GM19240 (cell line): ENCODE data around the gene CTF1.
"Not testable (repeated sequence)": the region's sequence is repeated elsewhere in the genome, so short reads cannot be mapped to it uniquely, and the experiment has no call there.

Experiments used
- DNase-seq: peaks from one replicate; pipeline ENCODE4 v3.0.0; 2011; ENCODE audit warnings: low spot score; ENCODE audit not compliant: insufficient read length

CTF1 gene, protein sequence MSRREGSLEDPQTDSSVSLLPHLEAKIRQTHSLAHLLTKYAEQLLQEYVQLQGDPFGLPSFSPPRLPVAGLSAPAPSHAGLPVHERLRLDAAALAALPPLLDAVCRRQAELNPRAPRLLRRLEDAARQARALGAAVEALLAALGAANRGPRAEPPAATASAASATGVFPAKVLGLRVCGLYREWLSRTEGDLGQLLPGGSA

DNA sequence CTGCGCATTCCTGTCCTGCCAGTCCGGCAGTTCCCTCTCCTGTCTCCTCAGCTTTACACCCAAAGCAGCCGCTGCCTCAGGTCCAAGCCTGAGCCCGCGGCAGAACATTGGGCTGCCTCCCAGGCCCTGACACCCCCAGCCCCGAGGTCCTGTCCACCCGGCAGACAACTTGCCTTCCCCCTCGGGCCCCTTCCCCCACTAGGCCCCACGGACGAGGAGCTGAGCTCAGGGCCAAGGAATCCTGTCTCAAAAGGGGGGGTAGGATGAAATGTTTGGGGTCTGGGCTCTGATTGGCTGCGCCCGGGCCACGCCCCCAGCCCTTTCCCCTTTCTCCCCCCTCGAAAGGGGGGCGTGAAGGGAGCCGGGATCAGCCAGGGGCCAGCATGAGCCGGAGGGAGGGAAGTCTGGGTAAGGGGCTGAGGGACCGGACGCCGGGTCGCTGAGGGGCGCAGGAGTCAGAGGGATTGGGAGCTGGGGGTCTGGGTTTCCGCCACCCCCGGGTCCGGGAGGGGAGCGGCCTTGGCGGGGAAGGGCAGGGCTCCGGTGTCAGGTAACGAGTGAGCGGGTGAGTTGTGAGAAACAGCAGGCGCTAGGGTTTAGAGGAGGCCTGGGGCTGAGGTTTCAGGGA is at the start of gene CTF1:
Gene CTF1, plus strand, starts transcription at position 354 of the 628 bp plus-strand sequence. Its CDS starts 30 bp downstream, at position 384.
- DNase-seq = no peak

DNA sequence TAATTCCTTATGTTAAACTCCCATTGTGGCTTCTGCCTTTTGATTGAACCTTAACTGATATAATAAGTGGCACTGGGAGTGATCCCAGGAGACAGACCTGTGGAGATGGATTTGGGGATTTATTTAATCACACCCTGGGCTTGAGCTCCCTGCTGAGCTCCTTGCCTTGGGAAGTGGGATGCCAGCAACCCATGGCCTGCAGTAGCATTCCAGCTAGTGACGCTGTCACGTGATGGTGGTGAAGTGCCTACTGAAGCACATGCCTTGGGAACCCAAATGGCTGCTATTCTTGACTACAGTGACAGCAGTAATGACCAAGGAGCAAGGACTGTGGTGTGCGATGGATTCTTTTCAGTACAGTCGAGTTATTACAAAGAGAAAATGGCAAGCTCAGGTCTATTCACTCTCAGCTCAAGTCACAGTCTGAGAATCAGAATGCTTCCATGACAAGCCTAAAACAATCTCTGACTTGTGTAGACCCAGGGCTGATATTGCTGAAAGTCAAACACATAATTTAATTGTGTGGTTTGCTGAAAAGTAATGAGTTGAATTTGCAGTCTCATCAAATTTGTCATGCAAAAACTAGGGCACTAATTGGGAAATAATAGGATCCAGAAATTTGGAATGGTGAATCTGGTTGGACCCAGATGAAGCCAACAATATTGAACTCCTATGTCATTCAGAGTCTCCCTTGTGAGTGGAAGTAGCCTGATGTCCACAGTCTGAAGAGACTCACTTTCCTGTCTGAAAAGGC is 49.6 kb upstream of the CTF1 start:
- no peak for DNase-seq

DNA sequence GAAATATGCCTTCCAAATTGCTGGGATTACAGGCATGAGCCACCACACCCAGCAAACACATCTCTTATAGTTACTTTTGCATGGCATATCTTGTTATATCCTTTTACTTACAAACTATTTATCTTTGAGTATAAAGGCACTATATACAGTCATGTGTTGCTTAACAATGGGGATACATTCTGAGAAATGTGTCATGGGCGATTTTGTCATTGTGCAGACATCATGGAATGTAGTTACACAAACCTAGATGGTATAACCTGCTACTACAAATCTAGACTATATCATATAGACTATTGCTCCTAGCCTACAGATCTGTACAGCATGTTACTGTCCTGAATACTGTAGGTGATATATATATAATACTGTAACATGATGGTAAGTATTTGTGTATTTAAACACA is 46.2 kb upstream of the CTF1 start:
- no peak for DNase-seq

DNA sequence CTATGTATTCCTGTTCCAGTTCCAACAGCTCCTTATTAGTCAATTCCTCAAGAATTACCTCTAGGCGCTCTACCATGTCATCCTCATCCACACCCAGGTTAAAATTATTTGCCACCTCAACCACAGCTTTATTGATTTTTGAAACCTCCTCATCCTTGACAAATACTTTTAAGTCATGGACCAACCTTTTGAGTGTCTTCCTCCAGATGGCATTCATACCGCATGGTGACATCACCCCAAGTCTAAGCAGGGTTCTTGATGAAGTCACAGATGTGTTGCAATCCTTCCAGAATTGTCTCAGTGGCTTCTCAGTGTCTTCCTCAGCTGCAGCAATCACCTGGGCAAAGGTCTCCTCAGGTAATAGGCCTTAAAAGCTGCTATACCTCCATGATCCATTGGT is 42.7 kb upstream of the CTF1 start:
- DNase-seq = no peak

DNA sequence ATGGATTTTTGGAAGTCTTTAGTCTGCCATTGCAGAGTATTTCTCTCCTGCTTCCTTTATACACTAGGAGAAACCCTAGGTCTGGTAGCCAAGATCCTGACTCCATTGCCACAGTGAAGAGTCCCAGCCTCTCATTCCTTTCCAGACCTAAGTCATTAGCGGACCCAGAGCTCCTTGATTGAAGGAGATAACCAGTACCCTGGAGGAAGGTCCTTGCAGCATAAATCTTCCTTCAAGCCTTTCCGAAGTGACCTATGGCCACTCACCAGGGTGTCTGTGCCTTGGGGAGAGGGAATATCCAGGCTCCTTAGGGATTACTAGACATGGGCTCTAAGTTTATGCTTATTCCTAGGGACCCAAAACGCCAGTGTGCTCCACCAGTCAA is 38.3 kb upstream of the CTF1 start:
- DNase-seq = no peak

DNA sequence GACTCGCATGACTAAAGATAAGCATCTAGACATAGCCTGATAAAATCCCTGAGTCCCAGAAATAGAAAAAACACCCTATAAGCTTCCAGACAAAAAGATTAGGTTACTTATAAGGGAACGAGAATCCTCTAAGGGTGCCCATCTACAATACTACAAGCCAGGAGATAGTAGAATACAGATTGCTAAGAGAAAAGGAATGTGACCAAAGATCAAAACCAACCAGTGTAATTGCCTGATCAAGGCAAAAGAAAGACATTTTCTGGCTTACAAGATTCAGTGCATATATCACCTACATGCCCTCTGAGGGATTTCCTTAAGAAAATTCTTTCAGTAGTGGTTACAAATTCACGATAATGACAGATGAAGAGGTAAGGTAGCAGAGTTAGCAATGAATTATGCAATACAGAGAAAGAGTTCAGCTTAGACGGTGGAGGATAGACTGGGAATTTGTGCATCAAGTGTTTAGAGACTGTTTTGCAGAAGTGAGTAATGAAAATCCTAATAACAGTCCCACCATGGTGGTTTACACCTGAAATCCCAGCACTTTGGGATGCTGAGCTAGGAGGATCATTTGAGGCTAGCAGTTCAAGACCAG is 37.5 kb upstream of the CTF1 start:
- no peak for DNase-seq

DNA sequence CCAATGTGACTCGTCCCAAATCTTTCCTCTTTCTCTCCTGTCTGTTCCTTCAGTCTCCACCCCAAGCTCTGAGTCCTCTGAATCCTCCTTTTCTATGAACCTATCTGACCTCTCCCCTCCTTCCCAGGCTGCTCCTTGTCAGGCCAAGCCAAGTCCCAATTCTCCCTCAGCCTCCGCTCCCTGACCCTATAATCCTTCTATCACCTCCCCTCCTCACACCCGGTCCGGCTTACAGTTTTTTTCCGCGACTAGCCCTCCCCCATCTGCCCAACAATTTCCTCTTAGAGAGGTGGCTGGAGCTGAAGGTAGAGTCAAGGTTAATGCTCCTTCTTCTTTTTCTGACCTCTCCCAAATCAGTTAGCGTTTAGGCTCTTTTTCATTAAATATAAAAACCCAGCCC is 35.7 kb upstream of the CTF1 start:
- not testable (repeated sequence) for DNase-seq

DNA sequence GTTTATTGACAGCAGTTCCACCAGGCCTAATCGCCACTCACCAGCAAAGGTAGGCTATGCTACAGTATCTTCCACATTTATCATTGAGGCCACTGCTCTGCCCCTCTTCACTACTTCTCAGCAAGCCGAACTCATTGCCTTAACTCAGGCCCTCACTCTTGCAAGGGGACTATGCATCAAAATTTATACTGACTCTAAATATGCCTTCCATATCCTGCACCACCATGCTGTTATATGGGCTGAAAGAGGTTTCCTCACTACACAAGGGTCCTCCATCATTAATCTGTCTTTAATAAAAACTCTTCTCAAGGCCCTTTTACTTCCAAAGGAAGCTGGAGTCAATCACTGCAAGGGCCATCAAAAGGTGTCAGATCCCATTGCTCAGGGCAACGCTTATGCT is 33.2 kb upstream of the CTF1 start:
- DNase-seq = not testable (repeated sequence)

DNA sequence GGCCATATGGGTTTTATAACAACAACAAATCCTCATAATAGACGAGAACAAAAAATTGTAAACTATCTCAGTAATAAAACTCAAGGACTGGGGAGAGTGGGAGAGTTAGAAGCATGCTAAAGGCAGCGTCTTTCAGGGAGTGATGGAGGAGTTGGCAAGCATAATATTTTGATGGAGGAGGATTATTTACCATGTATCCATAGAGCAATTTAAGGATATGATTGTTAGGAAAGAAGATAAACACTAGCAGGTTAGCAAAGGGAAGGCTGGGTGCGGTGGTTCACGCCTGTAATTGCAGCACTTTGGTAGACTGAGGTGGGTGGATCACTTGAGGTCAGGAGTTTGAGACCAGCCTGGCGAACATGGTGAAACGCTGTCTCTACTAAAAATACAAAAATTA is 30.4 kb upstream of the CTF1 start:
- no peak for DNase-seq

DNA sequence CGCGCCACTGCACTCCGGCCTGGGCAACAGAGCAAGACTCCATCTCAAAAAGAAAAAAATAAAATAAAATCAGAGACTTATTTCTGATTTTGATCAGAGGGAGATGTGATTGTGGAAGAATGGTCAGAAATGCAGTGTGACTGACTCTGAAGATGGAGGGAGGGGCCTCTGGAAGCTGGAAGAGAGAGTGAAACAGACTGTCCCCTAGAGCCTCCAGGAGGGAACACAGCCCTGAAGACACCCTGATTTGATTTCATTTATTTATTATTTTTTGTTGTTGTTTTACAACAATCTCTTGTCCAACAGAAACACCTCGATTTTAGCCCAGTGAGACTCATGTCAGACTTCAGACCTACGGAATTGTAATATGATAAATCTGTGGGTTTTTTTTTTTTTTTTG is 28.7 kb upstream of the CTF1 start:
- DNase-seq = no peak

DNA sequence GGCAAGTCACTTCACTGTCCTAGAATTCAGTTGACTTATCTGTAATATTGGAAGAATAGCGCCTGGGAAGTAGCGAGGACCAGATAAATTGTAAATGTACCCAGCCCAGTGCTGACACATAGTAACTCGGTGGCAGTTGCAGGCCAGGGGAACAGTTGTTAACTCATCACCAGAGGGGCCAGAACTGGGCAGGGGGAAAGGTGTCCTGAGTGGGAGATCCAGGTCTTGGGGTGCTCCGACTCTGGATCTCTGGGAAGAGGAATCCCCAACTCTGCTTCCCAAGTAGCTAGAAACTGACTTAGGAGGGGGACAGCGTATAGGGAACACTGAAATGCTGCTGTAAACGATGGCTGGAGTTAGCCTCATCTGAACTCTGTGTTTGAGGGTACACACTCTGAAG is 25.5 kb upstream of the CTF1 start:
- no peak for DNase-seq

DNA sequence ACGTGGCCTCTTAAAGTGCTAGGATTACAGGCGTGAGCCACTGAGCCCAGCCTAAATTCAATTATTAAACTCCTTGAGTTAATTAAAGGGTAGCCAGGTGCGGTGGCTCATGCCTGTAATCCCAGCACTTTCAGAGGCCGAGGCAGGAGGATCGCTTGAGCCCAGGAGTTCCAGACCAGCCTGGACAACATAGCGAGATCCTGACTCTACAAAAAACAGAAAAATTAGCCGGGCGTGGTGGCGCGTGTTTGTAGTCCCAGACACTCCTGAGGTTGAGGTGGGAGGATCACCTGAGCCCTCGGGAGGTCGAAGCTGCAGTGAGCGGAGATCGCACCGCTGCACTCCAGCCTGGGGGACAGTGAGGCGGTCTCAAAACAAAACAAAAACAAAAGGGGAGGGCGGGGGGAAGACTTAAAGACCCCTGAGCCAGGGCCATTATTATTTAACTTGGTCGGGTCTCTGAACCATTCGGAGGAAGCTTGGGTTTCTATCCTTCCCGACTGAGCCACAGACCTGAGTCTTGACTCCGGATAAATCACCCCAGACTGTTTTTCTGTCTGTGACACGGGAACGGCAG is 22.1 kb upstream of the CTF1 start:
- no peak for DNase-seq

DNA sequence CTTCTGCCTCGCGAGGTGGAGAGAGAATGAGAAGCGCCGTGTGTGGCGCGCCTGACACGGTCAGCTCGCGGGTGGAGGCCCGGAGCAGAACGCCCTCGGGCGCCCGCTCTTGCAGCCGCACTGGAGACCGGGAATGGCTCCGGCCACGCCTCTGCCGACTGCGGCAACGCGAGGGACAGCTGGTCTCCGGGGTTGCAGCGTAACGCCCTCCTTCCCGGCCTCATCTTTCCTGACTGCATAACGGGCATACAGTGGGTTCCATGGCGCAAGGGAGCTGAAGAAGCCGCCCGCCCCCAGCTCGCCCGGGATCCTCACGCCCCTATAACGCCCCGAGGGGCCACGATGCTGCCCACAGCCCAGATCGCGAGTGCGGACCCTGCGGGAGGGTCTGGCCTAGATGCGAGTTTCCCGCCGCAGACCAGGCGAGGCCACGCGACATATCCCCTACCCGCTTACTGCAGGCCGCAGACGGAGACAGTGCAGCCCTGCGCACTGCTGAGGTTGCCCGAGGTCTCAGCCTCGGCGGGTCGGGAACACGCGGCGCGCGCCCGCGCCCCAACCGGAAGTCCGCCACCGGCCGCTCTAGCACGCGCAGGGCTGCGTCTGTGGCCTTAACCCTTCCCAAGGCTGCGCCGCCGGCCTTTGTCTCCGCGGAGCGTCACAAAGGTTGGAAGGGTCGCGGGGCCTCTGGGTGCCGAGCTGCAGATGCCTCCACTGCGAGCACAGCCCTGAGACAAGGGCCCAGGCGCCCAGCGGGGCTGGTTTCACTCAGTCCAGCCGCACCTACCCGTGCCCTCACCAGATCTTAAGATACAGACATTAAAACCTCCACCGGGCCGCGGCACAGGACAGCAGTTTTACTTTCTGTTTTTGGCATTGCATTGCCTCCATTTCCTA is 21.3 kb upstream of the CTF1 start:
- DNase-seq = peak; percentile 76

DNA sequence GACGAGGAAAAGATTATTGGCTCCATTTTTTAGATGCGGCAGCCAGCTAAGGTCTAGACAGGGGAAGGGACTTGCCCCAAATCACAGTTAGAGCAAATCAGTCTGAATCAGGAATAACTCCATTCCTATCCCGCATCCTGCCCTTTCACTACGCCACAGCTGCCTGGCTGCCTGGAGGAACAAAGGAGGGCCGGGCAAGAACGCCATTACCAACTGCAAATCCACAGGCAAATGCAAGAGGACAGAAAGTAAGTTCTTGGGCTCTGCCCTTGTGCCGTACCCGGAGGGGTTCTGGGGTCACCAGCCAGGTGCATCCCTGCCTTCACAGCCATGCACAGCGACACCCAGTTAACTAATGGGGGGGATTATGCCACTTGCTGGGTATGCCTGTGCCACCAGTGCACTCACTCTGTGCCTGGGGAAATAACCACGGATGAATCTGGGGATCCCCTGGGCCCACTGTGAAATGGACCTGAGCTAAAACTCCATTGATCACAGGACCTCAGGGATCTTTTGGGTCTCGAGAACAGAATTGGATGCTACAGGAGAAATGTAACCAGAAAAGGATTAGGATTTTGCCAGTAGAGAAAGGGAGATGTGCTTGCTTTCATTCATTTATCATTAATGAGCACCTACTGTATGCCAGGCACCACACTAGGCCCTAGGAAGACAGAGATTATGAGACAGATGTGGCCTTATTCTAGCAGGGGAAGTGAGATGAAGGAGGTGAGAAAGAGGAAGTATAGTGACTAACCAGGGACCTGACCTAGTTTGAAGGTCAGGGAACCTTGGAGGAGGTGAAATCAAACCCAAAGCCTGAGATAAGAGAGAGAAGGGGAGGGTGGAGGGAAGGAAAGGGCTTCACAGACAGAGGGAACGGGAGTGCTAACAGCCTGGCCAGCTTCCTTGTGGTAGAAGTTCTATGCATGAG is 20.3 kb upstream of the CTF1 start:
- no peak for DNase-seq

DNA sequence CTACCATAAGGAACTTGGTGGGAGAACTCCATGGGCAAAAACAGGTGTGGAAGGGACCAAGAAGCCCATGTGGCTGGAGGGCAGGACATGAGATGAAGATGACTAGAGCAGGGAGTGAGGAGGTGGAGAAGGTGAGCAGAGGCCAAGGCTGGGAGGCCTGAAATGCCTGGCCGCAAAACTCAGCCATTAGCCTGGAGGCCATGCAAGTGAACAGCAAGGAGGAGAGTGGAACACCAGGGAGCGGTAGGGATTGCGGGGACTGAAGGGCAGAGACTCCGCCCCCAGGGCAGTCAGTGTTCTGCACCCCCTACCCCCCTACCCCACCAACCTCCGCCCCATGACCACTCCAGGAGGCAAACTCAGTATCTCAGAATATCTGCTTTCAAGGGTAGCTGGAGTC is 19.5 kb upstream of the CTF1 start:
- DNase-seq = no peak

DNA sequence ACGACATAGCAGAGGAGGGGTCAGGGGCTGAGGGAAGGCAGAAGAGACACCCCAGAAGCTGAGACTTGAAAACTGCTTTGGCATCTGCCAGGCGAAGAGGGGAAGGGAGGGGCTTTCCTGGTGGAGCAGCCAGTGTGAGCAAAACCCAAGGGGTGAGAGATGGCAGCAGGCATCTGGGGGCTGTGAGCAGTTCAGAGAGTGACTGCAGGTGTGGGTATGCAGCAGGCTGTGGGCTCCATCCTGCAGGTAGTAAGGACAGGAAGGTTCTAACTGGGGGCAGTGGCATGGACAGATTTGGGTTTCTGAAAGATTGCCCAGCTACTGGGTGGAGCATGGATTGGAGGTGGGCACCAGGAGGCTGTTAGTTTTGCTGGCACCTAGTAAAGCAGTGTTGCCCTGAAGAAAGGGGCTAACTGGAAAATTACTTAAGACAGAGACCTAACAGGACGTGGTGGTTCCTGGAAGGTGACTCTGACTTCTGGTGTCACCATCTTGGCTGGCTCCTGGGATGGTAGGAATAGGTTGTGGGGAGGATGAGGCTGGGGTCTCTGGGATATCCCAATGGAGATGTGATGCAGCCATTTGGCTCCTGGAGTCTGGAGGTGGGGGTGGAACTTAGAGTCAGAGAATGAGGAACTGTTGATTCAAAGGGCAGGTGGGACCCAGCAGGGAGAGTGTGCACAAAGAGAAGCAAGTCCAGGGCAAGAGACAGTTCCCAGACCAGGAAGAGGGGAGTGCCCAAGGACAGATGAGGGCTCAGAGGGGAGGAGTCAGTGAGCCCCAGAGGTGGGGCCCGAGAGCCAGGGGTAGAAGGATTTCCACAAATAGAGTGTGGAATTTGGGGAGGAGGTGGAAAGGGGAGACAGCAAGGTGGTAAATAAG is 13.7 kb upstream of the CTF1 start:
- DNase-seq = no peak

DNA sequence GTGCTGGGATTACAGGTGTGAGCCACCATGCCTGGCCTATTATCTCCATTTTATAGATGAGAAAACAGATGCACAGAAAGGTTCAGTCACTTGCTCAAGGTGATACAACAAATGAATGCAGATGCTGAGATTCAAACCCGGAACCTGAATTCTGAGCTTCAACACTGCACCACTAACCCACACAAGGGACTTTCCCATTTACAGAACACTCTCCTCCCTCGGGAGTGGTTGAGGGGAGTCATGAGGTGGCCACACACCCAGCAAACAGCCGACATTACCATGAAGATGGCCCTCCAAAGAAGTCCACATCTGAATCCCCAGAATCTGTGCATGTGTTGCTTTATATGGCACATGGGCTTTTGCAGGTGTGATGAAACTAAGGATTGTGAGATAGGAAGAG is 11.7 kb upstream of the CTF1 start:
- no peak for DNase-seq

DNA sequence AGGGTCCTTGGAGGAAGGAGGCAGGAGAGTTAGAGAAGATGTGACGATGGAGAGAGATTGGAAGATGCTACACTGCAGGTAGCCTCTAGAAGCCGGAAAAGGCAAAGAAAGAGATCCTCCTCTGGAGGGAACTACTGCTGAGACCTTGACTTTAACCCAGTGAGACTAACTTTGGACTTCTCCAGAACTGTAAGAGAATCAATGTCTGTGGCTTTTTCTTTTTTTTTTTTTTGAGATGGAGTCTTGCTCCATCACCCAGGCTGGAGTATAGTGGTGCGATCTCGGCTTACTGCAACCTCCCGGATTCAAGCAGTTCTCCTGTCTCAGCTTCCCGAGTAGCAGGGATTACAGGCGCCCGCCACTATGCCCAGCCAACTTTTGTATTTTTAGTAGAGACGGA is 11.2 kb upstream of the CTF1 start:
- DNase-seq = no peak

DNA sequence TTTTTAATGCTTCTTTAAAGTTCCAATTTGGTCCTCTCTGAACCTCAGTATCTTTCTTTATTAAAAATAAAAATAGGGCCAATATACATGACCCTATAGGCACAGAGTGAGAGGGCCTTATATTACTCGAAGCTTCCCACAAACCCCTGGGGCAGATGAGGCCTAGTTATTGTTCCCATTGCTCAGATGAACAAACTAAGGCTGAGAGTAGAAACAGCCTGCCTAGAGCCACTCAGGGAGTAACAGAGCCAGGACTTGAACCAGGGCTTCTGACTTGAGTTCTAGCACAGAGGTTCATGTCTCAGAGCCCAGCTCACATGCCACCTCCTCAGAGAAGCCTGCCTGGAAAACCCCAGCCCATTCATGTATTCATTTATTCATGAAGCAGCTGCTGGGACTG is 10.3 kb upstream of the CTF1 start:
- no peak for DNase-seq
